Adipocyte (in vitro differentiated cells): ENCODE measurements around the gene KITLG.

Experiments used
- DNase-seq: peaks from one replicate; pipeline ENCODE4 v3.0.0-alpha.2; 2015; ENCODE audit warnings: low read depth
- H3K27me3 ChIP-seq: replicated peaks from 2 replicates; pipeline ENCODE4 v1.7.0; 2013; ENCODE audit warnings: mild to moderate bottlenecking, low read length, moderate library complexity; ENCODE audit not compliant: control insufficient read depth, insufficient read depth
- H3K36me3 ChIP-seq: 2 replicates; pipeline ENCODE4 v1.7.0; 2013; ENCODE audit warnings: low read length, mild to moderate bottlenecking, moderate library complexity; ENCODE audit not compliant: control insufficient read depth, insufficient read depth, severe bottlenecking
- H3K4me1 ChIP-seq: 2 replicates; pipeline ENCODE4 v1.7.0; 2013; ENCODE audit warnings: mild to moderate bottlenecking, low read length, moderate library complexity; ENCODE audit not compliant: control insufficient read depth, insufficient read depth
- H3K4me3 ChIP-seq: 2 replicates; pipeline ENCODE4 v1.7.0; 2013; ENCODE audit warnings: mild to moderate bottlenecking, low read length, moderate library complexity
- H3K9ac ChIP-seq: 2 replicates; pipeline ENCODE4 v1.7.0; 2013; ENCODE audit warnings: mild to moderate bottlenecking, low read length, moderate library complexity
- H3K9me3 ChIP-seq: 2 replicates; pipeline ENCODE4 v1.7.0; 2013; ENCODE audit warnings: mild to moderate bottlenecking, low read length, moderate library complexity; ENCODE audit not compliant: control insufficient read depth

The KITLG gene

DNA sequence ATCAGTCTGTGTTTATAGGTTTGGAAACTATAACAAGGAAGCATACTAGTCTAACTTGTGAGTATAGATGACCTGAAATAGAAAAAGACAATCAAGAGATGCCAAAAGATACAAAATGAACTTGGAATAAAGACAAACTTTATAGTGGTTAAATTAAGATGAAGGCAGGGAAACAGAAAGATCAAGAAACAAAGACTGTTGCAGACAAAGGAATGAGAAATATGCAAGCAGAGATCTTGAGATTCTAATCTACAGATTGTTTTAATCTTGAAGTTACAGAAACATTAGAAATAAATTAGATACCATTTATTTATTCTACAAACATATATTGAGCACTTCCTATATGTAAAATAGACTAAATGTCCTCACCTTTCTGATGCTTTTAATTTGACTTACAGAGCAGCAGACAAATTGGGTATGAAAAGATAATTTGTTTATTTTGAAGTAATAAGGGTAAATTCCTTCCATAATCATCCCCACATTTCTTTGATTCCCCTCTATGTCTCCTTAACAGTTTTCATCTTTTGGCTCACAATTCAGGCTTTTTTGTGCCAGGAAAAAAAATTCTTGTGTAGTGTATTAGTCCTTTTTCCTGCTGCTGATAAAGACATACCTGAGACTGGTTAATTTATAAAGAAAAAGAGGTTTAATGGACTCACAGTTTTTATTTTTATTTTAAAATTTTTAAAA, 134.4 kb downstream of the KITLG start:
- H3K4me3 ChIP-seq, result no peak overlapping the region
- H3K4me1 ChIP-seq, result peaks cover 4% of the 10 kb centered on the region
- DNase-seq, result peak; percentile 54
- H3K27me3 ChIP-seq, result no peaks in the 10 kb centered on the region
- no peak overlapping the region for H3K9ac ChIP-seq
- H3K36me3 ChIP-seq, result no peaks in the 10 kb centered on the region
- H3K9me3 ChIP-seq, result no peaks in the 10 kb centered on the region

DNA sequence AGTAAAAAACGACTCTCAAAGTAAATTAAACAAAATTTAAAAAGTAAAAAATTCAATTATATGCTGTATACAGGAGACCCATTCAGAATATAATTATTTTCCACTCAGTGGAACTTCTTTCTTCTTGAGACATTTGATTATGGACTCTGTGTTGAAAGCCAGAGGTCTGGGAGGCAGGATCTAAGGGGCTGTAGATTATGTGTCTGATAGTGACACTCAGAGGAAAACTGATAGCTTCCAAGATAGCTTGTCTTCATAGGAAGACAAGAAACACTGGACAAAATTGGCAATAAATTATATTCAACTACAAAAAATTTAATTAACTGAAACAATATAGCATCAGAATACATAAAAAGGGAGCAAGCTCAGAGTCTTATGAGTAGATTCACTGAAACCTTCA, 135.8 kb downstream of the KITLG start:
- Histone ChIP-seq H3K9ac (no peak overlapping the region), H3K4me1 (peaks cover 4% of the 10 kb centered on the region), H3K4me3 (no peak overlapping the region), H3K27me3 (no peaks in the 10 kb centered on the region), H3K9me3 (no peaks in the 10 kb centered on the region), H3K36me3 (no peaks in the 10 kb centered on the region)
- no peak for DNase-seq
